GM19240 (cell line): ENCODE data around the gene HSF4.

Experiments used
- DNase-seq: peaks from one replicate; pipeline ENCODE4 v3.0.0; 2011; ENCODE audit warnings: low spot score; ENCODE audit not compliant: insufficient read length

HSF4 gene

DNA sequence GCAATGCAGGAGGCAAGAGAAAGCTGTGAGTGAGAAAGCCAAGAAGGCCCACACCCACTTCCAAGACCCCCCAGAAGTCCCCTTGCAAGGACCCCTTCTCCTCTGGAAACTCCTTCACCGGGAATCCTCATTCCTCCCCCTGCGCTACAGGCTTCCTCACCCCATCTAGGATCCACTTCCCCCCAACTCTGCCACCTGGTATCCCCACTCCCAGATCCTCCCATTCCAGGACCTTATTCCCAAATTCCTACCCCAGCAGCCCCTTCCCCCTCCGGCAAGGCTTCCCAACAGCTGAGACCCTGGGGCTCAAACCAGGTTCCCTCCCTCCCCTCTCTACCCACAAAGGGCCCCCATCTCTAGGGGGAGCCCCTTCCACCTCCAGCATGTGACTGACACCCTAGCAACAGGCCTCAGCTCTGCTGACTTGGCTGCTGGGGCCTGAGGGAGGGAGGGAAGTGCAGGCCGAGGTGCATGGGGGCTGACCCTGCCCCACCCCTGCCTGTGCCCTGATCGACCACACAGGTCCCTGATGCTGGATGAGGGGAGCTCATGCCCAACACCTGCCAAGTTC is 2.1 kb downstream of the HSF4 start:
- no peak for DNase-seq

DNA sequence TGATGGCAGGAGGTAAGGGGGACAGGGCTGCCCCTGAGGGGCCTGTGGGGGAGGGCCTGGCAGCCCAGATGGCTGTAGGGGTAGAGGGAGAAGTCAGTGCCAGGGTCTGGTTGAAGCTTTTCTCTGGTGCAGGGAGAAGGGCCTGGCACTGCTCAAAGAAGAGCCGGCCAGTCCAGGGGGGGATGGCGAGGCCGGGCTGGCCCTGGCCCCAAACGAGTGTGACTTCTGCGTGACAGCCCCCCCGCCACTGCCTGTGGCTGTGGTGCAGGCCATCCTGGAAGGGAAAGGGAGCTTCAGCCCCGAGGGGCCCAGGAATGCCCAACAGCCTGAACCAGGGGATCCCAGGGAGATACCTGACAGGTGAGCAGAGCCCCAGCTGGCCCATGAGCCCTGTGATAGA is 3.0 kb downstream of the HSF4 start:
- no peak for DNase-seq

GRCh38 chr16:67169011-67169451 is 4.5 kb downstream of the HSF4 start:
- no peak for DNase-seq

GRCh38 chr16:67169642-67170167 is 5.2 kb downstream of the HSF4 start:
- no peak for DNase-seq

GRCh38 chr16:67170168-67170948 is 5.8 kb downstream of the HSF4 start, which contains the start of gene NOL3:
Gene NOL3 (plus strand): TSS chr16:67170538.
- DNase-seq, result no peak

GRCh38 chr16:67170949-67171649 is 6.6 kb downstream of the HSF4 start:
- DNase-seq, result no peak

DNA sequence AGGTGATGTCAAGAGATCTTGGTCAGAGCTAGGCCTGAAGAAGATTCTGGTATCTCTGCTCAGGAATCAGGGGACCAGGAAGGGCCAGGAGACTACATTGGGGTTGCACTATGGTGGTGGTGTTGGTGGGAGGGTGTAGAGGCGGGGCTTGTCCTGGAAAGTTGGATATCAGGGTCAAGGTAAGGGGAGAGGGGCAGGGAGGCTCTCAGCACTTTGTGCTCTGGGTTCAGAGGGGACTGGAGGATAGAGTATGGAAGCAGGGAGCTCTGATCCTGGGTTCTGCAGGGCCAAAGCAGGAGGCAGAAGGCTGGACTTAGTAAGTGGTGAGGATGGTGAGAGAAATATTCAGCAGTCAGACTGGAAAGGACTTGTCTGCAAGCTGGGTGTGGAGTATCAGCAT is 8.8 kb downstream of the HSF4 start:
- DNase-seq, result no peak

GRCh38 chr16:67173808-67174705 is 9.5 kb downstream of the HSF4 start:
- DNase-seq, result no peak

- DNase-seq, result no peak
Measured at GRCh38 chr16:67174706-67175231, 10.2 kb downstream of the HSF4 start.

DNA sequence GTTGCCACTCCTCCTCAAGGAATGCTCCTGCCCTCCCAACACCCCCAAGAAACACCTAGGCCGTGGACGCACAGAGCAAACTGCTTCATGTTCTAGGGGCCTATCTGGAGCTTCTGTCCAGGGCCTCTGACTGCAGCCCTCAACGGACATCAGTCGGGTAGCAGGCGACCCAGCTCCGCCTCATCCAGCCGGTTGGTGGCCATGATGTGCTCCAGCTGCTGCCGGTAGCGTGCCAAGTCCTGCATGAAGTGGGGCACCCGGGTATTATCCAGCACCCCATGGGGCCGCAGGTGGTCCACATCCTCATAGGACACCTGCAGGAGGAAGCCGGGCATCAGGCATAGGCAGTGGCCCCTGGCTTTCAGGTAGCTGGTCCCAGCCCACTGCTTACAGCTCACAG is 12.1 kb downstream of the HSF4 start:
- DNase-seq, result no peak

DNA sequence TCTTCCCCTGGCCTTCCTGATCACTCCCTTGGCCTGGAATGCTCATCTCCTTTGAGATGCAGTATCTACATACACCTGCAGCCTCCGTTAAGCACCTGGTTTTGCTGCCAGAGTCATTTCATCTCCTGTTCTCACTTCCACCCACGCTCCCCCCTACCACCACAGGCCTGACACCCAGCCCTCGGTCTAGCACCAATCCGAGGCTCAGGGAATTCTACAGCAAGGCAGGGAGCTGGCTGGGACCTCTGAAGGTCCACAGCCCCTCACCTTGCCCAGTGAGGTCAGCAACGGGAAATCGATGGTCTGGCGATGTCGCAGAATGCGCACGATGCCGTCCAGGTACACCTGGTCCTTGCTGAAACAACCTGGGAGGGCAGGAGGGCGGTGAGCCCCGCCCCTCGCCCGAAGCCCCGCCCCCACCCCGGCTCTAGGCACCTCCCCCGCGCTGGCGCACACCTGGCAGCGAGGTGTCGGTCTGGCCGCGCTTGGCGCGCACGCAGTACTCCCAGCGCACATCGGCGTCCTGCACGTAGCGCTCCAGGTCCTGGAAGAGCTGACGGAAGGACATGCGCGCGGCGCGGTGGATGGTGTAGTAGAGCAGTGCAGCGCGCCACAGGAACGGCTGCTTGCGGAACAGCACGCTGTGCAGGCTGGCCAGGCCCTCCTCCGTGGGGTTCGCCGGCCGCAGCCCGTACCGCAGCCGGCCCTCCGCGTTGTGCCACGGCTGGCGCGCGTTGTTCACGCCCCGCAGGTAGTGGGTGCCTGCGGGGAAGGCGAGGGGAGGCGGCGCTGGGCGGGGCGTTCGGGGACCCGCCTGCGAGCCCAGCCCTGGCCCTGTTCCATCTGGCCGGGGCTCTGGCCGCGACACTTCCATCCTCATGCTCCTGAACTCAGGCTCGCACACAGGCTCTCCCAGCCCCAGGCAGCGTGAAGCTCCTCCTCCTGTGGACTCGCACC is 13.5 kb downstream of the HSF4 start:
- DNase-seq, result no peak

DNA sequence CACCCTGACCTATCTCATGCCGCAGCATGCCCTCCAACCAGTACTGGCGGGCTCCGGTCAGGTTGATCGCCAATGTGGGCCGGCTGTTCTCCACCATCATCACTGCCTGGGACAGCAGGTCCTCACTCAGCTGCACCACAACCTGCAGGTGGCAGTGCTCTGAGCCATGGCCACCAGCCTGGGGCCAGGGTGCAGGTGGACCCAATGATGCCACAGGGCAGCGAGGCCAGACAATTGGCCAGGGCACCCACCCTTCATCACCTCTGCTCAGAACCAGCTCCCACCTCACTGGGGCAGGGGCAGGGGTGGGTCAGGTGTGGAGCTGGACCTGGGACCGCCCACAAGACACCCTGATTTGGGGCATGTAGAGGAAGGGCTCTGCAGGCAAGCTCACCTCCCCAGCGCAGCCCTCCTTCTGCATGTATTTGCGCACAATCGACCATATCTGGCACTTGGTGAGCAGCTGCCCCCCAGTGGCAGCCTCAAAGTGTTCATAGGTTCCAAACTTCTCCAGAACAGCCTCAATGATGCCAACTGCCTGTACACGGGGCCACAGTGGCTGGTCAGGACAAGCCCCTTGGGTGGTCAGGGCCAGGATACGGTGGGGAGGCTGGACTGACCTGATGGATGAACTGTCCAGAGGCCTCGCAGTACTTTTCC is 15.0 kb downstream of the HSF4 start:
- DNase-seq, result no peak

GRCh38 chr16:67180166-67180565 is 15.6 kb downstream of the HSF4 start:
- no peak for DNase-seq

DNA sequence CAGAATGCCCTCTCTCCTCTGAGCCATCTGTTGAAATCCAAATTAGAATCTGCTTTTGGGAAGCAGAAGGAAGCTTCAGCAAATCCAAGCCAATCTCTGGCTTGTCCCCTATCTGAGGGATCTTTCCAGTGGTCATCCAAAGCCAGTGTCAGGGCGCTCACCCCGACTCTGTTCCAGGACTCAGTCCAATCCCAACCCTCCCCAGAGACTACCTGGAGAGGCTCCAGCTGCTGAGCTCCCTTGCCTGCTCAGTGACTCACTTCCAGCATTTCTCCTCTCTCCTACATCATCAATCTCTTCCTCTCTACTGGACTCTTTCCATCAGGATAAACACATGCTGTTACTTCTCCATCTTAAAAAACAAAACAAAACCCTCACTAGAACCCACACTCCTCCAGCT is 16.8 kb downstream of the HSF4 start:
- no peak for DNase-seq

DNA sequence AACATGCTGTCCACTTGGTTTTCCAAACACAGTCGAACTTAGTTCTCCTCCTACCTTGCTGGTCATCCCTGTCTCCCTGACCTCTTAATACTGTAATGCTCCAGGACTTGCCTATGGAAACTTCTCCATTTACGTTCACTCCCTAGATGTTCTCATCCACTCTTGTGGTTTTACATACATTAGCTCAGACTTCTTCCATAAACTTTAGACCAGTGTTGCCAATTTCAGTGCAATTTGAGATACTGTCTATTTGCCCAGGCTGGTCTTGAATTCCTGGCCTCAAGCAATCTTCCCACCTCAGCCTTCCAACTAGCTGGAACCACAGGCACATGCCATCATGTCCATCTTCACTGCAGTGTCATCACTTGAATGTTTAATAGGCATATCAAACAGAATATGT is 17.7 kb downstream of the HSF4 start:
- no peak for DNase-seq

- no peak for DNase-seq
Measured at GRCh38 chr16:67183284-67183626, 18.7 kb downstream of the HSF4 start.

- peak; percentile 100 for DNase-seq
Measured at GRCh38 chr16:67183627-67184452, 19.3 kb downstream of the HSF4 start, which contains the start of gene MATCAP1. Gene MATCAP1 (minus strand): TSS chr16:67183963. CDS start chr16:67180610, 3,353 bp downstream.

GRCh38 chr16:67184453-67184994 is 20.0 kb downstream of the HSF4 start:
- no peak for DNase-seq
